GM12891 (cell line): ENCODE results near the gene USP22.

Source experiments
- POLR2A ChIP-seq: IDR thresholded peaks from 2 replicates; pipeline ENCODE4 v1.6.1; 2011; ENCODE audit warnings: low read depth, low read length, control low read depth
- POLR2AphosphoS5 ChIP-seq: IDR thresholded peaks from 2 replicates; pipeline ENCODE4 v1.6.1; 2011; ENCODE audit warnings: low read depth, low read length, control low read depth
- SPI1 ChIP-seq: IDR thresholded peaks from 2 replicates; pipeline ENCODE4 v1.6.1; 2011; ENCODE audit warnings: low read depth, low read length, control low read depth

GRCh38 chr17:21008160-21008915 is 34.5 kb downstream of the USP22 start:
- no peak for TF ChIP-seq POLR2A
- TF ChIP-seq POLR2AphosphoS5, result no peak
- no peak for TF ChIP-seq SPI1
